GM20431 (cell line): ENCODE results near the gene C3orf38.
"Not testable (repeated sequence)": the region's sequence is repeated elsewhere in the genome, so short reads cannot be mapped to it uniquely, and the experiment has no call there.

Experiments used
- in situ Hi-C: fragments of 300-500 bp; cut with MseI, MboI; formaldehyde crosslinking; loops from one replicate; pipeline ENCODE4 v1.15.0; 2020; ENCODE audit warnings: low sequenced_read_pairs; ENCODE audit not compliant: unreplicated experiment

The C3orf38 gene

GRCh38 chr3:88149509-88150362 is at the start of gene C3orf38:
Gene C3orf38 (plus strand): TSS chr3:88149959. CDS start chr3:88150053, 94 bp downstream.
- in situ Hi-C loops: loop anchor here (25.0 kb wide), 1 partner anchor 837 kb away; no protein-coding TSS in a partner anchor

- in situ Hi-C loops: no loop called here
These were observed 48.6 kb upstream of the C3orf38 start for GRCh38 chr3:88101142-88101541.

GRCh38 chr3:88105325-88105724 is 44.4 kb upstream of the C3orf38 start:
- in situ Hi-C loops: no loop called here

GRCh38 chr3:88112289-88112688 is 37.5 kb upstream of the C3orf38 start:
- in situ Hi-C loops: no loop called here

- in situ Hi-C loops: no loop called here
These were observed 36.2 kb upstream of the C3orf38 start for GRCh38 chr3:88113311-88114162.

GRCh38 chr3:88114878-88115549 is 34.7 kb upstream of the C3orf38 start:
- in situ Hi-C loops: no loop called here

- in situ Hi-C loops: no loop called here
These were observed 32.1 kb upstream of the C3orf38 start for GRCh38 chr3:88117683-88118082.

- in situ Hi-C loops: not testable (repeated sequence)
These were observed 31.2 kb upstream of the C3orf38 start for GRCh38 chr3:88118603-88119002.

GRCh38 chr3:88123526-88123925 is 26.2 kb upstream of the C3orf38 start:
- in situ Hi-C loops: no loop called here

GRCh38 chr3:88131695-88132094 is 18.1 kb upstream of the C3orf38 start:
- in situ Hi-C loops: no loop called here

GRCh38 chr3:88132894-88133293 is 16.9 kb upstream of the C3orf38 start:
- in situ Hi-C loops: no loop called here

GRCh38 chr3:88133711-88134263 is 16.0 kb upstream of the C3orf38 start:
- in situ Hi-C loops: no loop called here

- in situ Hi-C loops: no loop called here
These were observed 11.9 kb upstream of the C3orf38 start for GRCh38 chr3:88137836-88138235.

GRCh38 chr3:88141458-88142083 is 8.2 kb upstream of the C3orf38 start:
- in situ Hi-C loops: no loop called here

GRCh38 chr3:88142094-88142624 is 7.6 kb upstream of the C3orf38 start:
- in situ Hi-C loops: no loop called here

GRCh38 chr3:88147261-88147660 is 2.5 kb upstream of the C3orf38 start:
- in situ Hi-C loops: no loop called here

- in situ Hi-C loops: no loop called here
These were observed 1.1 kb upstream of the C3orf38 start for GRCh38 chr3:88148651-88149050.

- in situ Hi-C loops: no loop called here
These were observed 654 bp upstream of the C3orf38 start for GRCh38 chr3:88149101-88149508.

- in situ Hi-C loops: loop anchor here (25.0 kb wide), 1 partner anchor 838 kb away; no protein-coding TSS in a partner anchor
These were observed 612 bp downstream of the C3orf38 start for GRCh38 chr3:88150371-88150770.
